AG04449 (cell line): ENCODE results near the gene CD38.
"Not testable (repeated sequence)": the region's sequence is repeated elsewhere in the genome, so short reads cannot be mapped to it uniquely, and the experiment has no call there.

Experiments
- CTCF ChIA-PET: fragments of 350-600 bp; formaldehyde crosslinking; extraction: SDS; loops from one replicate; lab custom pipeline; 2021; ENCODE audit warnings: antibody characterized with exemption; lab: Yijun Ruan, JAX
- POLR2A ChIA-PET: fragments of 400-600, 350-600 bp; formaldehyde crosslinking; extraction: SDS; loops from one replicate; lab custom pipeline; 2020; ENCODE audit warnings: antibody characterized with exemption, inconsistent platforms; lab: Yijun Ruan, JAX
- DNase-seq: peaks from one replicate; pipeline ENCODE4 v3.0.0-alpha.2; 2010; ENCODE audit warnings: low read depth, low spot score
- H3K4me3 ChIP-seq: 2 replicates; pipeline ENCODE4 v1.5.1; 2011; ENCODE audit warnings: low read depth, mild to moderate bottlenecking, control low read depth, low read length
- CTCF ChIP-seq: IDR thresholded peaks from one replicate; pipeline ENCODE4 v1.5.1; 2011; ENCODE audit warnings: mild to moderate bottlenecking, moderate library complexity, low read length, control low read depth, inconsistent platforms; ENCODE audit not compliant: insufficient read depth; ENCODE audit errors: missing control alignments

Gene CD38

GRCh38 chr4:15811703-15812337, 33.7 kb downstream of the CD38 start:
- DNase-seq: no peak
- ChIA-PET POLR2A (no interaction called here), CTCF (no interaction called here)
- H3K4me3 ChIP-seq: no peak overlapping the region
- TF ChIP-seq CTCF: no peak

DNA sequence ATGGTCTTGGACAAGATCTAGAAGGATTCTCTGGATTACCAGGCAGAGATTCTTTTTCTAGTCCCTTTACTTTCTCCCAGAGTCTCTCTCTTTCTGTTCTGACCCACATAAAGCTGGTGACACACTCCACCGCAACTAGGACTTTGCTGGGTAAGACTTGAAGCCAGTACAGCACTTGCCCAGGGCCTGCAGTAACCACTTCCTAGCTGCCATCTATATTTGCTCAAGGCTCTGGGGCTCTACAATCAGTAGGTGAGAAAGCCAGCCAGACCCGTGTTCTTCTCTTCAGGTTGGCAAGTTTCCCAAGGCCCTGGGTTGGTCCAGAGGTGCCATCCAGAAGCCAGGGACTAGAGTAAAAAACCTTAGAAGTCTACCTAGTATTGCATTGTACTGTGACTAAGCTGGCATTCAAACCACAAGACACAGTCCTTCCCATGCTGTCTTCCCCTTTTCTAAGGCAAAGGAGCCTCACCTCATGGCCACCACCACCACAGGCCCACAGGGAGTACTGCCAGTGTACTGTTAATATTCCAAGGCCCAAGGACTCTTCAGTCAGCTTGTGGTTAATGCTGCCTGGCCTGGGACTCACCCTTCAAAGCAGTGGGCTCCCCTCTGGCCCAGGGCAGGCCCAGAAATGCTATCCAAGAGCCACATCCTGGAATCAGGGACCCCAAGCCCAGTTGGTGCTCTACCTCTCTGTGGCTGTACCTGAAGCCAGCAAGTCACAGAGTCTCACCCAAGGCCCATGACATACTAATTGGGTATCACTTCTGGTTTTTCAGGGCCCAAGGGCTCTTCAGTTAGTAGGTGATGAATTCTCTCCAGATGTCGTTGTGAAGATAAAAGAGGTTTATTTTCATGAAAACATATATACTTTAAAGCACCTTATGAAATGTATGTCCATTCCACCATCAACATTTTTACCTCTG, 54.7 kb downstream of the CD38 start:
- TF ChIP-seq CTCF: no peak
- DNase-seq: no peak
- ChIA-PET POLR2A (no interaction called here), CTCF (interaction anchor here (1.3 kb wide), 1 partner anchor 27 kb away, joined by 3 read pairs; no protein-coding TSS in a partner anchor)
- H3K4me3 ChIP-seq: no peak overlapping the region

- no peak overlapping the region for H3K4me3 ChIP-seq
- TF ChIP-seq CTCF: no peak
- ChIA-PET POLR2A (no interaction called here), CTCF (no interaction called here)
- DNase-seq: no peak
Measured at GRCh38 chr4:15833801-15834200, 55.7 kb downstream of the CD38 start.

DNA sequence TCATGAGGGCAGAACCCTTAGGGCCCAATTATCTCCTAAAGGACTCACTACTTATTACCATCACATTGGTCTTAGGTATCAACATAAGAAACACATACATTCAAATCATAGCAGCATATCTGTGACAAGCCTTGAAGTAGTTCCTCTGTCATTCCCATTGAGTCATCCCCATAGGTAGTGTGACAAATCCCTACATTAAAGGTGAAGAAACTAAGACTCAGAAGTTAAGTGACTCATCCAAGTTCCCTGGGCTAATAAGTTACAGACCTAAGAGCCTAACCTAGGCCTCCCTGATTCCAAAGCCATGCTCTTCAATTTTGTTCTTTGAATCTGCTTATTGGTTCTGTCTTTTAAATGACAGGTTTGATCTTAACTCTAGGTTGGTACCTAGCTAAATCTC, 58.2 kb downstream of the CD38 start:
- no peak overlapping the region for H3K4me3 ChIP-seq
- POLR2A ChIA-PET: no interaction called here
- TF ChIP-seq CTCF: no peak
- DNase-seq: no peak
- CTCF ChIA-PET: no interaction called here

GRCh38 chr4:15837591-15837990, 59.5 kb downstream of the CD38 start:
- no peak for TF ChIP-seq CTCF
- ChIA-PET CTCF (interaction anchor here (1.2 kb wide), 1 partner anchor 33 kb away, joined by 3 read pairs; no protein-coding TSS in a partner anchor), POLR2A (no interaction called here)
- H3K4me3 ChIP-seq: no peak overlapping the region
- no peak for DNase-seq

DNA sequence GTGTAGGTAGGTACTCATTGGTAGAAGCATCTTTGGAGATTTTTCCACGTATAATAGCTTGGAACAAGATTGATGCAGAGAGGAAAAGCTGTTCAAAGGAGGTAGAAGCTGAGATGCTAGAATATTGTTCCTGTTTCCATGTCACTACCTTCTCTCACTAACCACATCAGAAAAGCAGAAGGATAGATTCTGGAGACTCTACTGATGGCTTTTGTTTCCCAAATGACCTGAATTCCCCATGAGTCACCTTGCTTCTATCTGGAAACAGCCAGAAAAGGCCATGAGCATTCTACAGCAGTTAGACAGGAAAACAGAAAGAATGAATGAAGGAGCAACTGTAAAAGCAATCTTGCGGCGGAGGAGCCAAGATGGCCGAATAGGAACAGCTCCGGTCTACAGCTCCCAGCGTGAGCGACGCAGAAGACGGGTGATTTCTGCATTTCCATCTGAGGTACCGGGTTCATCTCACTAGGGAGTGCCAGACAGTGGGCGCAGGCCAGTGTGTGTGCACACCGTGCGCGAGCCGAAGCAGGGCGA, 63.1 kb downstream of the CD38 start:
- CTCF ChIA-PET, DNase-seq, H3K4me3 ChIP-seq, POLR2A ChIA-PET: not testable (repeated sequence)
